Measurements from ENCODE around the gene GRIA4.

The GRIA4 gene

DNA sequence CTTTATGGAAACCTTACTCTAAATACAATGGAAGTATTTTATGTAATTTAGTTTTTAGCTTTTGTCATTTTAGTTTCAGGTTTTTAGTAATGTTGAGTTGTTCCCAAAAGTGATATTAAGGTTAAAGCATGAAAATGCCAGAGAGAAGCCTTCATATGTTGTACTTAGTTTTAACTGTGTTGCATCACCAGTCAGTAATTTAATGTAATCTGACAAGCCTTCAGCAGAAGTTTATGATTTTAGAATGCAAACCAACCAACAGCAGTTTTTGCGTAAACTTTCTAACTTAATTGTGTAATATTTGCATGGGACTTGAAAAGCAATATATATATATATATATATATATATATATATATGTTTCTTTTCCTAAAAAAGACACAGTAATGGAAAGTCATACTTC lies 301.6 kb downstream of the GRIA4 start:
- DNase-seq (ENCODE audit: low spot score): no peak
- TF ChIP-seq, protein P1, sequence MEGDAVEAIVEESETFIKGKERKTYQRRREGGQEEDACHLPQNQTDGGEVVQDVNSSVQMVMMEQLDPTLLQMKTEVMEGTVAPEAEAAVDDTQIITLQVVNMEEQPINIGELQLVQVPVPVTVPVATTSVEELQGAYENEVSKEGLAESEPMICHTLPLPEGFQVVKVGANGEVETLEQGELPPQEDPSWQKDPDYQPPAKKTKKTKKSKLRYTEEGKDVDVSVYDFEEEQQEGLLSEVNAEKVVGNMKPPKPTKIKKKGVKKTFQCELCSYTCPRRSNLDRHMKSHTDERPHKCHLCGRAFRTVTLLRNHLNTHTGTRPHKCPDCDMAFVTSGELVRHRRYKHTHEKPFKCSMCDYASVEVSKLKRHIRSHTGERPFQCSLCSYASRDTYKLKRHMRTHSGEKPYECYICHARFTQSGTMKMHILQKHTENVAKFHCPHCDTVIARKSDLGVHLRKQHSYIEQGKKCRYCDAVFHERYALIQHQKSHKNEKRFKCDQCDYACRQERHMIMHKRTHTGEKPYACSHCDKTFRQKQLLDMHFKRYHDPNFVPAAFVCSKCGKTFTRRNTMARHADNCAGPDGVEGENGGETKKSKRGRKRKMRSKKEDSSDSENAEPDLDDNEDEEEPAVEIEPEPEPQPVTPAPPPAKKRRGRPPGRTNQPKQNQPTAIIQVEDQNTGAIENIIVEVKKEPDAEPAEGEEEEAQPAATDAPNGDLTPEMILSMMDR (IDR thresholded peaks at IDR 0.05; ENCODE audit: extremely low read depth, missing control alignments): no peak

DNA sequence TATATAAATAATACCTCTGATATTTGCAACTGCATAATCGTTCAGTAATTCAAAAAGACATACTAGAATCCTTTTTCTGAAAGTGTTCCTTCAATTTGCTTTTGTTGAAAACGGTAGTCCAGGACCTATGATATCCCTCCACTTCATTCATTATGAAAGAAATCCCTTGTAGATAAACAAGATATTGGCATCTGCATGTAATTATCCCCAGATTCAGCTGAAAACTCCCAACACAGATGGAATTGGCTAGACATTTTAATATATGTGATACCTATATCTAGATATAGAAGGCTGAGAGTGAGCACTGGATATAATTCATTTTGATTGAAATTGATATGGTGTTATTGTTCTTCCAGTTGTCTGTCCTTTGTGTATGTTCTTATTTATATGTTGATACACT lies 302.8 kb downstream of the GRIA4 start:
- no peak for DNase-seq (ENCODE audit: low spot score)
- TF ChIP-seq, protein P1 (IDR thresholded peaks at IDR 0.05; ENCODE audit: extremely low read depth, missing control alignments): no peak

DNA sequence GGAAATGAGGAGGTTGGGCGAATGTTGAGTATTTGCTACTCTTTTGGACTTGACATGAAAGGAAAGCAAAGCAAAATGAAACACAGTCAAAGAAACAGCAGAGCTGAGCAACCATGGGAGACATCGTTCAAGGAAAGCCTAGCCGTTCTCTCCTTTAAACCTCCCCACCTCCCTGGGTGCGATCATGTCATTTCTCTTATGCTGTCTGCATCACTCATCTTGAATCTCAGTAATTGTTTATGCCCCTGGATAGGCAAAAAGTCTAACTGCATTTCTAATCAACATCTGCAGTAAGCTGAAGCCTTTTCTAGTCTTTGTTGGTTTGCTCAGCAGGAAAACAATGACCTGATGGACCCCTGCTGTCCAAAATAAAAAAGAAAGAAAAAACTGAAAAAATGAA lies 305.1 kb downstream of the GRIA4 start:
- TF ChIP-seq, protein P1 (IDR thresholded peaks at IDR 0.05; ENCODE audit: extremely low read depth, missing control alignments): no peak
- DNase-seq (ENCODE audit: low spot score): no peak

DNA sequence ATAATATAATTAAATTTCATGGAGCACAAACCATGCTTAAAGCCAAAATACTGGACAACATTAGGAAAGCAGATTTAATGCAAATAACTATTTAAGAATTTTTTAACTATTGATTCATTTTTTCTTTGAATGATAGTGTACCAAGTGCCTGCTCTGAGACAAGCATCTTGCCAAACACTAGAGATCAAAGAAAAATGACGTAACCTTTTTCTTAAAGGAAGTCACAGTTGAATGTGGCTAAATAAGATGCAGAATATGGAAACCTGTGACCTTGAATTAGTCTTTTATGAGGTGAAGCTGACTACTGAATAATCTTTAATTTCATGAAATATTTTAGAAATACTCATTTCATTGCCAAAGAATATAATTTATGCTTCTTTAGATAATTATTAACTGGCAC lies 308.2 kb downstream of the GRIA4 start:
- DNase-seq (ENCODE audit: low spot score): no peak
- TF ChIP-seq, protein P1 (IDR thresholded peaks at IDR 0.05; ENCODE audit: extremely low read depth, missing control alignments): no peak

DNA sequence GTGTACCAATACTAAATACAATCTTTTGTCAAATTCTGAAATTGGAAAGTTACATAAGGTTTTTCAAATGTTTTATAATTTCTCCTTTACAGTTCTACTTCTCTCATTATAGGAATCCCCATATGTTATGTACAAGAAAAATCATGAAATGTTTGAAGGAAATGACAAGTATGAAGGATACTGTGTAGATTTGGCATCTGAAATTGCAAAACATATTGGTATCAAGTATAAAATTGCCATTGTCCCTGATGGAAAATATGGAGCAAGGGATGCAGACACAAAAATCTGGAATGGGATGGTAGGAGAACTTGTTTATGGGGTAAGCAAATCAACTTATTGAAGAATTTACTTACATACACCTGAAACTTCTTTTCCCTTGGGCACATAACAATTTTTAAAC lies 308.7 kb downstream of the GRIA4 start:
- TF ChIP-seq, protein P1 (IDR thresholded peaks at IDR 0.05; ENCODE audit: extremely low read depth, missing control alignments): no peak
- no peak for DNase-seq (ENCODE audit: low spot score)

DNA sequence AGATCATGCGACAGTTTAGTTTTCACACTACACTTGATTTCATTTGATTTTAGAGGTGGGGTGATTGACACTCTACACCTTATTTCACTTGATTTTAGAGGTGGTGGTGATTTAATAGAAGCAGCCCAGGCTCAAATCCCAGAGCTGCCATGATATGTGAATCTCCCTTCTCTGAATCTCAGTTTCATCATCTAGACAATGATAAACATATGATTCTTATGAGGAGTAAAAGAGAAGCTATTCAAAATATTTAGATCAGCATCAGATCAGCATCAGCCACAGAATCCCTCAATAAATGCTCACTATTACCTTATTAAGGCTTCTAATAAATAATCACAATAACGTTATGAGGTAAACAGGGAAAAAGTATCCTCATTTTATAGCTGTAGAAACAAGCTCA lies 313.4 kb downstream of the GRIA4 start:
- no peak for DNase-seq (ENCODE audit: low spot score)
- TF ChIP-seq, protein P1 (IDR thresholded peaks at IDR 0.05; ENCODE audit: extremely low read depth, missing control alignments): no peak

DNA sequence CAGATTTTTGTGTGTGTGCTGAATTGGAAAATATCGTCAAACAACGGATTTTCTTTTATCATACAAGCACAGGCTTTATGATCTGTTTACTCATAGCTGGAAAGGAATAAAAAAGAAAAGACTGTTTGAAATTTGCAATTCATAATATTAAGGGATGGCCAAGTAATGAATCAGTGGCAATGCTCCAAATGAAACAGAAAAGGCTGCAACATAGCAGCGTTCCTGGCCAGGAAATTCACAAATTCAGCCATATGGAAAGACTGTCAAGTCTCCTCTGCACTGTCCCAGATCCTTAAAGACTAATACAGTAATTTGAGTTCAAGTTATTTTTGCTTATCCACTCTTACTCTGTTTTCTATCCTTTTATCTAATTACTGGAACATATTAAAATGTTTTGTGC lies 313.9 kb downstream of the GRIA4 start:
- no peak for DNase-seq (ENCODE audit: low spot score)
- TF ChIP-seq, protein P1 (IDR thresholded peaks at IDR 0.05; ENCODE audit: extremely low read depth, missing control alignments): no peak

Measured in GM20000 (cell line).